Muscle of leg (tissue), 11 donors: ENCODE results near the gene HDAC6. TPM values are rescaled to one million over a fixed set of nuclear protein-coding genes. Genes with fewer than 3 reads are reported as not detected.
"Not testable (repeated sequence)": the region's sequence is repeated elsewhere in the genome, so short reads cannot be mapped to it uniquely, and the experiment has no call there.

Source experiments
- DNase-seq: peaks from one replicate; pipeline ENCODE4 v3.0.0; 2013
- H3K27ac ChIP-seq: one replicate; pipeline ENCODE4 v1.5.1; 2013; ENCODE audit warnings: mild to moderate bottlenecking, low read length, control low read depth
- H3K27me3 ChIP-seq: one replicate; pipeline ENCODE4 v1.6.1; 2013; ENCODE audit warnings: low read length; ENCODE audit not compliant: control insufficient read depth, insufficient read depth
- H3K36me3 ChIP-seq: one replicate; pipeline ENCODE4 v1.6.1; 2013; ENCODE audit warnings: low read length; ENCODE audit not compliant: control insufficient read depth, insufficient read depth
- H3K4me1 ChIP-seq: one replicate; pipeline ENCODE4 v1.6.1; 2013; ENCODE audit warnings: low read length; ENCODE audit not compliant: control insufficient read depth, insufficient read depth
- H3K4me3 ChIP-seq: one replicate; pipeline ENCODE4 v1.5.1; 2013; ENCODE audit warnings: low read length, control low read depth
- H3K9me3 ChIP-seq: replicated peaks from 2 replicates; pipeline ENCODE4 v1.6.1; 2013; ENCODE audit warnings: low read depth, low read length; ENCODE audit not compliant: control insufficient read depth
- WGBS: methylation state at CpG from one replicate; pipeline ENCODE4 v1.1.5; 2013; ENCODE audit warnings: missing lambda C conversion rate; ENCODE audit not compliant: insufficient coverage; 5-methylcytosine and 5-hydroxymethylcytosine counted together
- polyA plus RNA-seq, 8 donors: library from polyadenylated mRNA; unstranded; fragments of 120-200 nt; gene quantifications; one replicate each; pipeline versions ENCODE4 v1.2.1 to v1.2.3, GENCODE V29; 2013; ENCODE audit warnings: inconsistent platforms in 1 of 8, low replicate concordance in 1 of 8; ENCODE audit not compliant: insufficient read length in 8 of 8, insufficient read depth in 1 of 8
- total RNA-seq: library from RNA; stranded (reverse); fragments of 120-200 nt; gene quantifications from one replicate; pipeline ENCODE4 v1.2.4, GENCODE V29; 2013

The HDAC6 gene
- total and polyA plus RNA-seq, 9 donors, result 73.8 to 112 (median 88.5) TPM

DNA sequence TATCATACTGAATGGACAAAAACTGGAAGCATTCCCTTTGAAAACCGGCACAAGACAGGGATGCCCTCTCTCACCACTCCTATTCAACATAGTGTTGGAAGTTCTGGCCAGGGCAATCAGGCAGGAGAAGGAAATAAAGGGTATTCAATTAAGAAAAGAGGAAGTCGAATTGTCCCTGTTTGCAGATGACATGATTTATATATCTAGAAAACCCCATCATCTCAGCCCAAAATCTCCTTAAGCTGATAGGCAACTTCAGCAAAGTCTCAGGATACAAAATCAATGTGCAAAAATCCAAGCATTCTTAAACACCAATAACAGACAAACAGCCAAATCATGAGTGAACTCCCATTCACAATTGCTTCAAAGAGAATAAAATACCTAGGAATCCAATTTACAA is 70.2 kb downstream of the HDAC6 start:
- WGBS, result no CpG with 5 or more reads among the region's 2 CpGs
- not testable (repeated sequence) for H3K4me1 ChIP-seq, DNase-seq

More for the DNA sequence above, 70.2 kb downstream of the HDAC6 start:
- H3K27ac ChIP-seq, H3K27me3 ChIP-seq, H3K36me3 ChIP-seq, H3K9me3 ChIP-seq, H3K4me3 ChIP-seq: not testable (repeated sequence)

Other genes with a start within 250 kb of the HDAC6 start
- 232 TPM for gene RBM3, start 227.6 kb upstream of the HDAC6 start, total RNA-seq
- gene RBM3, start 227.6 kb upstream of the HDAC6 start, polyA plus RNA-seq, result 100 to 1,000 TPM; 338 to 414 (median 371) TPM
- 99.1 TPM for gene WDR13, start 204.6 kb upstream of the HDAC6 start, total RNA-seq
- 100 to 1,000 TPM in 4 of 8 donors, 10 to 100 TPM in 4; 85.8 to 128 (median 101) TPM for gene WDR13, start 204.6 kb upstream of the HDAC6 start, polyA plus RNA-seq
- gene WAS, start 118.3 kb upstream of the HDAC6 start, total RNA-seq, result 2.1 TPM
- gene WAS, start 118.3 kb upstream of the HDAC6 start, polyA plus RNA-seq, result 1 to 10 TPM; 3.3 to 5.9 (median 4.1) TPM
- 3.1 TPM for gene SUV39H1, start 105.3 kb upstream of the HDAC6 start, total RNA-seq
- gene SUV39H1, start 105.3 kb upstream of the HDAC6 start, polyA plus RNA-seq, result 1 to 10 TPM; 4.0 to 5.6 (median 4.7) TPM
- gene GLOD5, start 40.3 kb upstream of the HDAC6 start, total RNA-seq, result not detected
- under 1 TPM in 1 of 8 donors, not detected in 7; 0.50 TPM for gene GLOD5, start 40.3 kb upstream of the HDAC6 start, polyA plus RNA-seq
- gene GATA1, start 15.5 kb upstream of the HDAC6 start, total RNA-seq, result 0.22 TPM
- under 1 TPM; 0.30 to 0.98 (median 0.61) TPM for gene GATA1, start 15.5 kb upstream of the HDAC6 start, polyA plus RNA-seq
- not detected for gene ERAS, start 24.4 kb downstream of the HDAC6 start, total RNA-seq
- under 1 TPM in 1 of 8 donors, not detected in 7; 0.10 TPM for gene ERAS, start 24.4 kb downstream of the HDAC6 start, polyA plus RNA-seq
- not detected for gene PCSK1N, start 33.5 kb downstream of the HDAC6 start, total RNA-seq
- 1 to 10 TPM in 2 of 8 donors, under 1 TPM in 4, not detected in 2; 0.15 to 5.4 (median 0.26) TPM for gene PCSK1N, start 33.5 kb downstream of the HDAC6 start, polyA plus RNA-seq
- gene TIMM17B, start 95.7 kb downstream of the HDAC6 start, total RNA-seq, result 33.7 TPM
- gene TIMM17B, start 95.7 kb downstream of the HDAC6 start, polyA plus RNA-seq, result 10 to 100 TPM; 29.0 to 44.4 (median 35.4) TPM
- 54.4 TPM for gene PQBP1, start 95.9 kb downstream of the HDAC6 start, total RNA-seq
- gene PQBP1, start 95.9 kb downstream of the HDAC6 start, polyA plus RNA-seq, result 10 to 100 TPM; 64.2 to 76.6 (median 70.3) TPM
- gene SLC35A2, start 109.6 kb downstream of the HDAC6 start, total RNA-seq, result 7.7 TPM
- 10 to 100 TPM; 15.9 to 22.1 (median 17.0) TPM for gene SLC35A2, start 109.6 kb downstream of the HDAC6 start, polyA plus RNA-seq
- 1.7 TPM for gene PIM2, start 117.0 kb downstream of the HDAC6 start, total RNA-seq
- gene PIM2, start 117.0 kb downstream of the HDAC6 start, polyA plus RNA-seq, result 1 to 10 TPM in 7 of 8 donors, under 1 TPM in 1; 0.92 to 2.3 (median 1.7) TPM
- 18.9 TPM for gene OTUD5, start 155.5 kb downstream of the HDAC6 start, total RNA-seq
- gene OTUD5, start 155.5 kb downstream of the HDAC6 start, polyA plus RNA-seq, result 10 to 100 TPM; 37.5 to 45.2 (median 38.4) TPM
- gene KCND1, start 169.8 kb downstream of the HDAC6 start, total RNA-seq, result 0.66 TPM
- 1 to 10 TPM in 4 of 8 donors, under 1 TPM in 4; 0.72 to 1.7 (median 1.0) TPM for gene KCND1, start 169.8 kb downstream of the HDAC6 start, polyA plus RNA-seq
- gene GRIPAP1, start 200.2 kb downstream of the HDAC6 start, total RNA-seq, result 9.9 TPM
- gene GRIPAP1, start 200.2 kb downstream of the HDAC6 start, polyA plus RNA-seq, result 10 to 100 TPM; 18.0 to 26.0 (median 22.3) TPM
- gene TFE3, start 241.3 kb downstream of the HDAC6 start, total RNA-seq, result 10.8 TPM
- 10 to 100 TPM; 20.5 to 27.3 (median 21.4) TPM for gene TFE3, start 241.3 kb downstream of the HDAC6 start, polyA plus RNA-seq